Ovary (tissue), 3 donors: ENCODE measurements around the gene ATP8A1.

Experiments
- POLR2A ChIP-seq: fragments of 450-650 bp; IDR thresholded peaks from one replicate; pipeline ENCODE4 v1.6.1; 2017; ENCODE audit warnings: antibody characterized with exemption, mild to moderate bottlenecking, moderate library complexity
- TF ChIP-seq, protein P1 (sequence below), 3 donors: fragments of 450-650 bp in 2 of 3; fragments of 200-600 bp in 1 of 3; IDR thresholded peaks; one replicate each; pipeline versions ENCODE4 v1.5.1 to v1.8.0; 2016 to 2022; ENCODE audit warnings: antibody characterized with exemption in 3 of 3, mild to moderate bottlenecking in 1 of 3
- donor health status: DM: no; HTN: no; CAD: no.

DNA sequence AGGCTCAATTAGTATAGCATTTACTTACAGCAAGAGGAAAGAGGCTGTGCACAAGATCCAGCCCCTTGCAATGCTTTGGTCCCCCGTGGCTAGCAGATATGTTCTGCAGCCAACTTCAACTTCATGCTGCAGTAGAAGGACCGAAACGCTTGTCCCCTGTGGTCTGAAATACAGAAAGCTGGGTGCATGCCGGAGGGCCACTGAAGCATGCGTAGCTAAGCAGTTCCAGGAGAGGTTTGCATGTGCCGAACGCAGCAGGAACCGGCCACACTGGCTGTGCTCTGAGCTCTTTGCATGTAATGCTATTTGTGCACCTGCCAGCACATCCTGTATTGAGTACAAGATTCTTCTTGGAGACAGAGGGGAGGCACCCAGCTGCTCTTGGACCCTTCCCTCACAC, 295.4 kb downstream of the ATP8A1 start:
- TF ChIP-seq, protein P1, sequence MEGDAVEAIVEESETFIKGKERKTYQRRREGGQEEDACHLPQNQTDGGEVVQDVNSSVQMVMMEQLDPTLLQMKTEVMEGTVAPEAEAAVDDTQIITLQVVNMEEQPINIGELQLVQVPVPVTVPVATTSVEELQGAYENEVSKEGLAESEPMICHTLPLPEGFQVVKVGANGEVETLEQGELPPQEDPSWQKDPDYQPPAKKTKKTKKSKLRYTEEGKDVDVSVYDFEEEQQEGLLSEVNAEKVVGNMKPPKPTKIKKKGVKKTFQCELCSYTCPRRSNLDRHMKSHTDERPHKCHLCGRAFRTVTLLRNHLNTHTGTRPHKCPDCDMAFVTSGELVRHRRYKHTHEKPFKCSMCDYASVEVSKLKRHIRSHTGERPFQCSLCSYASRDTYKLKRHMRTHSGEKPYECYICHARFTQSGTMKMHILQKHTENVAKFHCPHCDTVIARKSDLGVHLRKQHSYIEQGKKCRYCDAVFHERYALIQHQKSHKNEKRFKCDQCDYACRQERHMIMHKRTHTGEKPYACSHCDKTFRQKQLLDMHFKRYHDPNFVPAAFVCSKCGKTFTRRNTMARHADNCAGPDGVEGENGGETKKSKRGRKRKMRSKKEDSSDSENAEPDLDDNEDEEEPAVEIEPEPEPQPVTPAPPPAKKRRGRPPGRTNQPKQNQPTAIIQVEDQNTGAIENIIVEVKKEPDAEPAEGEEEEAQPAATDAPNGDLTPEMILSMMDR (IDR thresholded peaks at IDR 0.05) = no peak
- TF ChIP-seq POLR2A = no peak
